ENCODE data around the gene MYO5C. TPM values are rescaled to one million over a fixed set of nuclear protein-coding genes. Genes with fewer than 3 reads are reported as not detected.

Gene MYO5C
- total and polyA plus RNA-seq, 2 of the 8 experiments (the other 6 are each of a cell fraction or from before 2014, with no cell fraction given) = 8.2 to 26.7 TPM

GRCh38 chr15:52196891-52197290, 98.7 kb downstream of the MYO5C start:
- Histone ChIP-seq H2BK20ac (ENCODE audit: low read length) (no peak overlapping the region), H2BK12ac (ENCODE audit: low read depth, low read length) (no peak overlapping the region), H2BK5ac (ENCODE audit: low read depth, low read length) (no peak overlapping the region), H2AK5ac (ENCODE audit: low read depth, low read length) (no peak overlapping the region), H3K4me1 (replicated peaks in 1 of 4; ENCODE audit: control insufficient read depth in 3 of 4, insufficient read depth in 4 of 4, low read length in 3 of 4) (no peaks in the 10 kb centered on the region), H4K5ac (ENCODE audit: insufficient read length, low read depth, low read length) (no peak overlapping the region), H3K9me3 (ENCODE audit: insufficient read depth in 2 of 2, low read depth in 1 of 2, low read length in 1 of 2) (no peaks in the 10 kb centered on the region), H3K27me3 (replicated peaks in 1 of 4; ENCODE audit: control insufficient read depth in 3 of 4, extremely low read depth in 1 of 4, insufficient read depth in 3 of 4, low read length in 3 of 4) (no peaks in the 10 kb centered on the region), H3K4me3 (ENCODE audit: extremely low read depth in 1 of 4, insufficient read depth in 2 of 4, low read depth in 3 of 4, low read length in 4 of 4) (no peak overlapping the region), H3K9ac (replicated peaks in 1 of 4; ENCODE audit: extremely low read depth in 1 of 4, low read depth in 3 of 4, low read length in 3 of 4) (no peak overlapping the region), H2BK120ac (replicated peaks; ENCODE audit: low read depth, low read length) (no peak overlapping the region), H3K79me1 (ENCODE audit: low read depth, low read length) (no peaks in the 10 kb centered on the region), H3K4ac (replicated peaks; ENCODE audit: insufficient read length, low read depth, low read length) (no peak overlapping the region), H3K23me2 (ENCODE audit: low read depth, low read length) (no peaks in the 10 kb centered on the region), H3K56ac (replicated peaks; ENCODE audit: insufficient read length, low read depth, low read length) (no peak overlapping the region), H3K27ac (ENCODE audit: low read depth, low read length) (no peak overlapping the region), H2BK15ac (ENCODE audit: low read length) (no peak overlapping the region), H4K91ac (replicated peaks; ENCODE audit: insufficient read length, low read length) (no peak overlapping the region), H4K20me1 (replicated peaks in 1 of 2; ENCODE audit: control insufficient read depth in 1 of 2, insufficient read depth in 2 of 2, low read length in 2 of 2) (no peaks in the 10 kb centered on the region), H3K18ac (ENCODE audit: extremely low read depth, low read length) (no peak overlapping the region), H2AFZ (ENCODE audit: low read length) (no peak overlapping the region), H3K79me2 (ENCODE audit: control insufficient read depth in 1 of 2, insufficient read depth in 2 of 2, low read length in 2 of 2) (no peaks in the 10 kb centered on the region), H3K4me2 (ENCODE audit: insufficient read depth in 1 of 2, low read depth in 2 of 2, low read length in 2 of 2) (no peak overlapping the region), H3K36me3 (ENCODE audit: control insufficient read depth in 2 of 4, insufficient read depth in 4 of 4, low read length in 3 of 4) (peaks cover 0 to 30% (median 4%) of the 10 kb centered on the region in 4 experiments; a peak in 4 of 8 replicates), H3K23ac (ENCODE audit: insufficient read length) (no peak overlapping the region), H3K14ac (ENCODE audit: insufficient read length) (no peak overlapping the region), H4K8ac (ENCODE audit: extremely low read depth, insufficient read depth, low read length) (no peak overlapping the region)
- 82% methylated on average over 3 of the region's 3 CpGs; no CpG with 5 or more reads in 1 of the 2 experiments for WGBS, 2 experiments (ENCODE audit: extremely low coverage in 1 of 2, insufficient coverage in 1 of 2, insufficient read length in 1 of 2, insufficient replicate concordance in 2 of 2, low coverage in 1 of 2, low lambda C conversion rate in 2 of 2, missing lambda C conversion rate in 1 of 2)
- no peak for DNase-seq (ENCODE audit: low read depth in 1 of 2, low spot score in 2 of 2)
- POLR2A ChIA-PET (ENCODE audit: partially characterized antibody) = no interaction called here
- CTCF ChIA-PET (ENCODE audit: partially characterized antibody) = interaction anchor here (0.6 to 1.6 kb wide), 5 partner anchors 11 to 29 kb away, joined by 3 to 10 read pairs (median 4); no protein-coding TSS in a partner anchor
- no peak for FAIRE-seq
- TF ChIP-seq SRF (IDR thresholded peaks at IDR 0.05; ENCODE audit: low read depth, low read length) = no peak
- no peak for TF ChIP-seq KDM5A (IDR thresholded peaks at IDR 0.05; ENCODE audit: low read length)
- TF ChIP-seq, protein P1, sequence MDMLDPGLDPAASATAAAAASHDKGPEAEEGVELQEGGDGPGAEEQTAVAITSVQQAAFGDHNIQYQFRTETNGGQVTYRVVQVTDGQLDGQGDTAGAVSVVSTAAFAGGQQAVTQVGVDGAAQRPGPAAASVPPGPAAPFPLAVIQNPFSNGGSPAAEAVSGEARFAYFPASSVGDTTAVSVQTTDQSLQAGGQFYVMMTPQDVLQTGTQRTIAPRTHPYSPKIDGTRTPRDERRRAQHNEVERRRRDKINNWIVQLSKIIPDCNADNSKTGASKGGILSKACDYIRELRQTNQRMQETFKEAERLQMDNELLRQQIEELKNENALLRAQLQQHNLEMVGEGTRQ (IDR thresholded peaks at IDR 0.05; ENCODE audit: low read length) = no peak
- TF ChIP-seq JUN (IDR thresholded peaks at IDR 0.05; ENCODE audit: low read depth, low read length) = no peak
- no peak for TF ChIP-seq EGR1 (IDR thresholded peaks at IDR 0.05; ENCODE audit: borderline replicate concordance, low read depth, low read length)
- no peak for TF ChIP-seq ASH2L (IDR thresholded peaks at IDR 0.05; ENCODE audit: low read length)
- TF ChIP-seq E2F6 (IDR thresholded peaks at IDR 0.05) = no peak
- TF ChIP-seq BACH1 (IDR thresholded peaks at IDR 0.05; ENCODE audit: low read length) = no peak
- no peak for TF ChIP-seq CHD2 (IDR thresholded peaks at IDR 0.05; ENCODE audit: low read length)
- no peak for TF ChIP-seq RBBP5 (IDR thresholded peaks at IDR 0.05; ENCODE audit: borderline replicate concordance, low read depth, low read length)
- TF ChIP-seq CTBP2 (IDR thresholded peaks at IDR 0.05; ENCODE audit: borderline replicate concordance, insufficient read depth, insufficient read length, low read length) = no peak
- TF ChIP-seq MAX (IDR thresholded peaks at IDR 0.05) = no peak
- no peak for TF ChIP-seq SAP30 (IDR thresholded peaks at IDR 0.05; ENCODE audit: insufficient read depth, insufficient replicate concordance, low read length)

All from H1 (cell line).